Adrenal gland (tissue), 5 donors: ENCODE data around the gene TFAP2E.

Source experiments
- POLR2A ChIP-seq, 2 donors: fragments of 450-650 bp; IDR thresholded peaks; one replicate each; pipeline ENCODE4 v1.6.1; 2017; ENCODE audit warnings: antibody characterized with exemption in 2 of 2, mild to moderate bottlenecking in 2 of 2, moderate library complexity in 1 of 2
- TF ChIP-seq, protein P1 (sequence below), 6 experiments: fragments of 450-650 bp in 4 of 6; fragments of 200-600 bp in 2 of 6; sonication (generic) in 1 of 6; IDR thresholded peaks; 1 replicate in 5 of 6; 2 replicates in 1 of 6; pipeline versions ENCODE4 v1.5.1 to v1.8.0; 2016 to 2021; ENCODE audit warnings: antibody characterized with exemption in 6 of 6, mild to moderate bottlenecking in 2 of 6, moderate library complexity in 1 of 6
- donor health status: DM: no; HTN: no; CAD: no.

DNA sequence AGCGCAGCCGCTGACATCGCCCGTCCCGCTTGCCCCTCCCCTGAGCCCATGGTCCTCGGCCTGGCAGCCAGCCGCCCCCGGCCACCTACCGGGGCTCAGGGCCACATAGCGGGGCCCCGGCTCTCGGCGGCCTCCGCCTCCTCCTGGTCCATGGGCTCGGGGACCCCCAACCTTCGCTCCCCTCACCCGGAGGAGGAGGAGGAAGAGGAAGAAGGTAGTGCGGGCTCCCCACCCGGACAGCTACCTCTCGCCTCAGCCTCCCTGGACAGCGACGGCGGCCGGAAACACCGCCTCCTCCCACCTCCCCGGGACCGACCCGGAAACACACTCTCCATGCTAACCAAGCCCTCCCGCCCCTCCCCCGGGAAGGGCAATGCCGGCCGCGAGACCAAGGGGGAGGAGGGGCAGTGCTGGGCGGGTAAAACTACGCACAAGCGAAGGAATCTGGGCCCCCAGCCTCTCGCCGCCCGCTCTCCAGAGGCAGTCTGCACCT, 15.9 kb upstream of the TFAP2E start, which contains the start of gene KIAA0319L:
- TF ChIP-seq POLR2A (IDR thresholded peaks at IDR 0.05): peak in 1 of 2 donors; percentile 64
- TF ChIP-seq, protein P1, sequence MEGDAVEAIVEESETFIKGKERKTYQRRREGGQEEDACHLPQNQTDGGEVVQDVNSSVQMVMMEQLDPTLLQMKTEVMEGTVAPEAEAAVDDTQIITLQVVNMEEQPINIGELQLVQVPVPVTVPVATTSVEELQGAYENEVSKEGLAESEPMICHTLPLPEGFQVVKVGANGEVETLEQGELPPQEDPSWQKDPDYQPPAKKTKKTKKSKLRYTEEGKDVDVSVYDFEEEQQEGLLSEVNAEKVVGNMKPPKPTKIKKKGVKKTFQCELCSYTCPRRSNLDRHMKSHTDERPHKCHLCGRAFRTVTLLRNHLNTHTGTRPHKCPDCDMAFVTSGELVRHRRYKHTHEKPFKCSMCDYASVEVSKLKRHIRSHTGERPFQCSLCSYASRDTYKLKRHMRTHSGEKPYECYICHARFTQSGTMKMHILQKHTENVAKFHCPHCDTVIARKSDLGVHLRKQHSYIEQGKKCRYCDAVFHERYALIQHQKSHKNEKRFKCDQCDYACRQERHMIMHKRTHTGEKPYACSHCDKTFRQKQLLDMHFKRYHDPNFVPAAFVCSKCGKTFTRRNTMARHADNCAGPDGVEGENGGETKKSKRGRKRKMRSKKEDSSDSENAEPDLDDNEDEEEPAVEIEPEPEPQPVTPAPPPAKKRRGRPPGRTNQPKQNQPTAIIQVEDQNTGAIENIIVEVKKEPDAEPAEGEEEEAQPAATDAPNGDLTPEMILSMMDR (IDR thresholded peaks at IDR 0.05): no peak
